ENCODE measurements around the gene GYPB.
"Not testable (repeated sequence)": the region's sequence is repeated elsewhere in the genome, so short reads cannot be mapped to it uniquely, and the experiment has no call there.

GRCh38 chr4:144003890-144004265 is 15.3 kb downstream of the GYPB start:
- TF ChIP-seq CTCF (conservative IDR thresholded peaks at IDR 0.05 in 1 of 2, IDR thresholded peaks at IDR 0.05 in 1 of 2; ENCODE audit: low read depth in 1 of 2, low read length in 2 of 2); EZH2 (IDR thresholded peaks at IDR 0.05; ENCODE audit: low read length, missing control alignments): not testable (repeated sequence)

Data from fibroblast of lung (primary cell).